GM18505 (cell line): ENCODE data around the gene PANK4.

Experiments used
- ATAC-seq: cut with Tn5 transposase; IDR thresholded peaks from one replicate; pipeline ENCODE4 v1.9.1; 2021; ENCODE audit not compliant: unreplicated experiment
- POLR2A ChIP-seq: IDR thresholded peaks from 4 replicates; pipeline ENCODE4 v1.6.1; 2011; ENCODE audit warnings: borderline replicate concordance; ENCODE audit not compliant: insufficient read depth, insufficient read length; ENCODE audit errors: extremely low read depth

The PANK4 gene

DNA sequence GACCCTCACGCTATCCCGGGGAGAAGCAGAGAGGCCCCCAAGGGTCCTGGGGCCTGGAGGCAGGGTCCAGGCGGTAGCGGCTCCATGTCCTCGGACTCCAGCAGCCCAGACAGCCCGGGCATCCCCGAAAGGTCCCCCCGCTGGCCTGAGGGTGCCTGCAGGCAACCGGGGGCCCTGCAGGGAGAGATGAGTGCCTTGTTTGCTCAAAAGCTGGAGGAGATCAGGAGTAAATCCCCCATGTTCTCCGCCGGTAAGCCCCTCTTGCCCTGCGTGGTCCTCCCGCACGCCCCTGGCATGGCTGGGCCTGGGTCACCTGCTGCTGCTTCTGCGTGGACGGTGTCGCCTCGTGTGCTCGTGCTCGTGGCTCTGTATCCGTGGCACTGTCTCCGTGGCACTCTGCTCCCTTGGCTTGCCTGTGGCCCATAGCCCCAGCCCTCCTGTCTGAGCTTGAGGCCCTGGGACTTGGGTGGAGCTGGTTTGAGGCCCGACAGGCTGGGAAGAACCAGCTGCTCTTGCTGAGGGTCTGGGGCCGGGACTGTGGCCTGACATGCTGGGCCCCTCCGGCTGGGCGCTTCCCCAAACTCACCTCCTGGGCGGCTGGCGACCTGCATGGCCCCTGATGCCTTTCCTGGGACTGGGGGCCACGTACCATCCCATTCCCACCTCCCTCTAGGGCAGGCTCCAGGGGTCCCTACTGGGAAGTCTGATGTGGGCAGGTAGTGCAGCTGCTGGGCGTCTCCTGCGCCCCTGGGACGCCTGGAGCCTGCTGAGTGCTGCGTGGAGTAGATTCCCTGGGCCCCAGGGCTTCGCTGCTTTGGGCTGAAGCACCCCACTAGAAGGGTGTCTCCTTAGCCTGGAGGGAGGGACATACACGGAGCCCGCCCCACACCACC is 23.5 kb downstream of the PANK4 start:
- ATAC-seq: no peak
- no peak for TF ChIP-seq POLR2A

DNA sequence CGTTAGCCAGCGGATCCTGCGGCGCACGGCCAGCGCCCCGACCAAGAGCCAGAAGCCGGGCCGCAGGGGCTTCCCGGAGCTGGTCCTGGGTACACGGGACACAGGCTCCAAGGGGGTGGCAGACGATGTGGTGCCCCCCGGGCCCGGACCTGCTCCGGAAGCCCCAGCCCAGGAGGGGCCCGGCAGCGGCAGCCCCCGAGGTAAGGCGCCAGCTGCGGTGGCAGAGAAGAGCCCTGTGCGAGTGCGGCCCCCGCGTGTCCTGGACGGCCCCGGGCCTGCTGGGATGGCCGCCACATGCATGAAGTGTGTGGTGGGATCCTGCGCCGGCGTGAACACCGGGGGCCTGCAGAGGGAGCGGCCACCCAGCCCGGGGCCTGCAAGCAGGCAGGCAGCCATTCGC is 24.2 kb downstream of the PANK4 start:
- TF ChIP-seq POLR2A: no peak
- no peak for ATAC-seq

DNA sequence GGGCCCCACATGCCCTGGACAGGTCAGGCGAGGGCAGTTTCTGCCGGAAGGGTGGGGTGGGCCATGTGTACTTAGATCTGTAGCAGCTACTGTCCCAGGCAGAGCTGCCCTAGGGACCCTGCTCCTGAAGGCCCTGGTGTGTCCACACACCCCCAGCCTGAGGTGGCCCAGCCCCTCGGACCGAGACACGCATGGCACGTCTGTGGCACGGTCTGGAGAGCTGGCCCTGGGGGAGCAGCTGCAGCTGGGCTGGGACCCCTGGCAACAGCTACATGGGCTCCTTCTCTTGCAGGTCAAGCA is 24.6 kb downstream of the PANK4 start:
- no peak for TF ChIP-seq POLR2A
- no peak for ATAC-seq

DNA sequence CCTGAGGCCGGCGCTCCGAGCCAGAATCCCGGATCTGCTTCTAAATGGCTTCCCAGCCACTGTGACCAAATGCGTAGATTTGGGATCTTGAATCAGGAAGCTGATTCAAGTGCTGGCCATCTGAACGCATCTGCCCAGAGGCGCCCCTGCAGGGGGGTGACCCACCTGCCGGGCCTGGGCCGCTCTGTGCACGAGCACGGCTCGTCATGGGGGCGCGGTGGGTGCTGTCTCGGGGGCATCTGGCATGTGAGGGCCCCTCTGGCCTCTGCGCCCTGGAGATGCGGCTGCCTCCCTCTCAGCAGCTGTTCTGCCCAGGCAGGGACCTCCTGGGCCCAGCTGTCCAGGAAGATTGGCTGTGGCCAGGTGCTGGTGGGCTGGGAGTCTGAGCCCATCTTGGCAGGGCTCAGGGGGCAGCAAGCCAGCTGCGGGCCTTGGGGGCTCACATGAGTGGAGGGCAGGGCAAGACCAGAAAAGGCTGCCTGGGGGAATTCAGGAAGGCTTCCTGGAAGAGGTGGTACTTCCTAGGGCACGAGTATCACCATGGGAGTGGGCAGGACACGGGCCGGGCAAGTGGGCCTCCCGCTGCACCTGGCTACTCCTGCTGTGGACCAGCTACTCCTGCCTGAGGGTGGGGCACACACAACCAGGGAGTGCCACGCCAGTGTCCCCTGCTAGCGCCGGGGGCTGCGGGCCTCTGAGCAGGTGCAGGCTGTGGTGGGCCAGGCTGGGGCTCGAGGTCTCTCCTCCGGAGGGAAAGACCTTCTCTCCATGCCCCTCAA is 25.2 kb downstream of the PANK4 start:
- no peak for ATAC-seq
- no peak for TF ChIP-seq POLR2A

DNA sequence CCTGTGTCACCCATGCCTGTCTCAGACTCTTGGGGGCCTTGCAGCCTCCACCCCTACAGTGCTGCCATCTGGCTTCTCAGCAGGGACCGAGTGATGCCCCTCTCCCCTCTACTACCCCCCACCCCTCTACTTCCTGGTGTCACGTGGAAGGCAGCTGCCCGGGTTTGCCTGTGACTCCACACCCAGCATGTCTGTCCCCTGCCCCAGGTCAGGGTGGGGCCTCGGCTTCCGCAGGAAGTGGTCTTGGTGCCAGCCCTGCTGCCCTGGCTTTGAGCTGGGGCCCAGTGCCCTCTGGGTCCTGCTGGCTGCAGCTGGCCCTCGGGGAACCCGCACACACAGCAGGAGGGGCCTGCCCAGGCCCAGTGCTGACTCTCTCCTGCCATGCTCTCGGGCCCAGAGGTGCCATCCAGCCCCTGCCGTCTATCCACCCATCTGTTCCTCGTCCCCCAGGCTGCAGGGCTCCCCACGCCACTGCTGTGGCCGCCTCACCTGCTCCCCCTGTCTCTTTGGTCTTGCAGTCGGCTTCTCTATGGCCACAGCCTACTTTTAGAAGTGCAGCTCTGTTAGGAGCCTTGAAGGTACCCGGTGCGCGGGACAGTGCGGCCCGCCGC is 26.3 kb downstream of the PANK4 start:
- ATAC-seq: no peak
- TF ChIP-seq POLR2A: no peak

DNA sequence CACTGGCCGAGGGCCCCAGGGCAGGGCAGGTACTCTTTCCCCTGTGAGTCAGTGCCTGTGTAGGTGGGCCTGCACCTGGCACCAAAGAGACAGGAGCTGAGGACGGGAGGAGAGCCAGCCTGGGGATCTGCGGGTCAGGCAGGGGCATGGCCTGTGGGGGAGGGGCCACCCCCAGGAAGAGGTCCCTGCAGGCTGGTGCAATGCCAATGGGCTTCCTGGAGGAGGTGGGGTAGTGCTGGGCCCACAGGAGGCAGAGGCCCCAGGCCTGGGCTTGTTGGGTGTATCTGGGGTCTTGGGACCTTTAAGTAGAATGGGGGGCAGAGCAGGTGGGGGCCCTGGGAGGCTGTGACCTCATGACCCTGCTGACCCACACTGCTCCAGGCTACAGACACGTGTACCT is 27.1 kb downstream of the PANK4 start:
- no peak for ATAC-seq
- no peak for TF ChIP-seq POLR2A

DNA sequence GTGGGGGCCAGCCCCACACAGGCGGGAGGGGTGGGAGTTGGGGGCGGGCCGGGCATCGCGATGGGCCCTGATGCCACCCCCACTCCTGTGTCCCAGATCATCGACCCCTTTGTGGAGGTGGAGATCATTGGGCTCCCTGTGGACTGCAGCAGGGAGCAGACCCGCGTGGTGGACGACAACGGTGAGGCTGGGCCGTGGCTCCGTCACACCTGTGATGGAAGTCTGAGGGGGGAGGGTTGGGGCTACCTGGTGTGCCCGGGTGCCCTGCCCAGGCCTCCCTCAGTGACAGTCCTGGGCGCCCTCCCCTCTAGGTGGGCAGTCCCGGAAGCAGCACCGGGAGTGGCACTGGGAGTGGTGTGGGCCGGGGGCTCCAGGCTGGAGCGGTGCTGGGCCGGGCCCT is 27.7 kb downstream of the PANK4 start:
- TF ChIP-seq POLR2A: no peak
- ATAC-seq: no peak

DNA sequence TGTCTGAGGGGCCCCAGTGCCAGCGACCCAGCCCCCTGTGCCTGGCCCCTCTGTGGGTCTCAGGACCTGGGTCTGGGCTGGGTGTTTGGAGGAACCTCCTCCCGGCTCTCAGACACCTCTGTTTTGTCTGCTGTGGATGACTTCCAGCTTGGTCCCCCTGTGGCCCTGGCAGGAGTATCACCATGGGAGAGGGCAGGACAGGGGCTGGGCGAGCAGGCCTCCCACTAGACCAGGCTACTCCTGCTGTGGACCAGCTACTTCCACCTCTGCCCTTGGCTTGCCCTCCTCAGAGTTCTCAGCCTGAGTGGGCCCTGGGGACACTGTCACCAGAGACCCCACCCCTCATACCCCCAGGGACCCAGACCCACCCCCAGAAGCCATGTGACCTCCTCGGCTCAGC is 28.5 kb downstream of the PANK4 start:
- ATAC-seq: no peak
- no peak for TF ChIP-seq POLR2A

DNA sequence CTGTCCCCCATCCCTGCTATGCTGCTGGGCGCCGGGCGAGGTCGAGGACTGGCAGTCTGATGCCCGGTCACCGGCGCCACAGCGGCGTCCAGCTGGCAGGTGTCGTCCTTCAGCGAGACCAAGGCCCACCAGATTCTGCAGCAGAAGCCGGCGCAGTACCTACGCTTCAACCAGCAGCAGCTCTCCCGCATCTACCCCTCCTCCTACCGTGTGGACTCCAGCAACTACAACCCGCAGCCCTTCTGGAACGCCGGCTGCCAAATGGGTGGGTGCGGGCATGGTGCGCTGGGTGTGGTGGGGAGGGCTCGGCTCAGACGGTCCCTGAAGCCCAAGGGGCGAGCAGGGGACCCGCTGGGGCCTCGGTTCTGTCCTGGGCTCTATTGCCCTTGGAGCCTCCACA is 29.6 kb downstream of the PANK4 start:
- no peak for ATAC-seq
- no peak for TF ChIP-seq POLR2A

DNA sequence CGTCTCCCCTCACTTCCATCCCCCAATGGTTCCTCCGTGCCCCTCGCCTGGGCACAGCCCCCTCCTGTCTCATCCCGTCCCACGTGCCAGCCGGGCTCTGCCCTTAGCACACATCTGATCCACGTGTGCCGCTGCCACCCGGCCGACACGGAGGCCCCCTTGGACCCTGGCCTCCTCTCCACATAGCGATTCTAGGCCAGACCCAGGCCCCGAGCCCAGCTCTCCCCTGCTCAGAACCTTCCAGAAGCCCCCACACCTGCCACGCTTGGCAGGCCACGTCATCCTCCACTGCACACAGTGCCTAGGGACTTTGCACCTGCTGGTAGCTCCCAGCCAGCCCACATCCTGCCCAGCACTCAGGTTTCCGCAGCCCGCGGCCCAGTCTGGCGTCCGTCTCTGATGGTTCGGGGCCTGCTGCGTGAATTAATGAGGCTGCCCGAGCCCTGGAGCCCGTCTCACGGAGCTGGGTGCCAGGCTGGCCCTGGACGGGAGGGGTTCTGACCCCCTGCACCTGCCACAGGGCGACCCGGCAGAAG is 30.2 kb downstream of the PANK4 start:
- TF ChIP-seq POLR2A: no peak
- ATAC-seq: no peak

DNA sequence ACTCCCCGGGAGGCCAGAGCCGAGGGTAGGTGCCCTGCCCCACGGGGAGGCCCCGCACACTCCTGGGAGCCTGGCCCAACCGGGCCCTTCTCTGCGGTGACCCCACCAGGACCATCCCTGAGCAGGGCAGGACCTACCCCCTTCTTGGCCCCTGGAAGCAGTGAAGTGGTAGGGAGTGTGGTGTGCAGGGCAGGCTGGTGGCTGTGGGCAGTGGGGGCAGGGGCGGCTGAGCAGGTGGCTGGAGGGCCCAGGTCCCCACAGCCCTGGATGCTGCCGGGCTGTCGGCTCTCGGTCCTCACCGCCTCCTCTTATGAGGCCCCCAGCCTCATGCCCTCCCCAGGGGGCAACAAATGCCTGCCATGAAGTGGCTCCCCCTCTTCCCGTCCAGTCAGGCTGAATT is 30.9 kb downstream of the PANK4 start:
- no peak for ATAC-seq
- TF ChIP-seq POLR2A: no peak

DNA sequence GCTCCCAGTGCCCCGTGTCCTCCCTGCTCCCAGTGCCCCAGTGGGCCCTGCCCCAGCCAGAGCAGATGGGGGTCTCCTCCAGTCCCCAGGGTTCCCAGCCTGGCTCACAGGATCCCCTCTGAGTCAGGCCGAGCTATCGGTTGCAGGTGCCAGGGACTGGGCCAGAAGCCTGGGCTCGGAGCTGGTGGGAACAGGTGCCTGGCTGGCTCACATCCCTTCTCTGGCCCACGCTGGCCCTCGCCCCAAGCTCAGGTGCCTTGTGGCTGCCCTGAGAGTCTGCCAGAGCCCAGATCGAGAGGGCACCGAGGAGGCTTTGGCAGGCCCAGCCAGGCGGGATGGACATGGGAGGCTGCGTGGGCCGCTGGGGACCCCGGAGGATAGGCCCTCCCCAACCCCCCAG is 31.4 kb downstream of the PANK4 start:
- no peak for ATAC-seq
- no peak for TF ChIP-seq POLR2A

DNA sequence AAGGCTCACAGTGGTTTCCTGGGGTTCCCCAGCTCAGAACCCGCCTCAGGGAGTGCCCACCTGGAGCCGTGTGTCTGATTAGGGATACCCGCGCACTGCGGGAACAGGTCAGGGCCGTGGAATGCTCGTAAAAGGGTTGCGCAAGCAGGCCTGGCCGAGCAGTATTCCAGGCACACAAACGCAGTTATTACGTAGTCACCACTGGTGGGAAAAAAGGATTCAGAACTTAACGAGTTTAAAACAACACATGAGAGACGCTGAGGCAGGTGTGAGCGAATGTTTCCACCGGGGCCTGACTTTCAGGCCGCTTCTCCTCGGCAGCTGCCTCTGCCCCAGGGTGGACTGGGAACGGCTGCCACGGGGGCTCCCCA is 32.1 kb downstream of the PANK4 start:
- no peak for ATAC-seq
- TF ChIP-seq POLR2A: no peak

DNA sequence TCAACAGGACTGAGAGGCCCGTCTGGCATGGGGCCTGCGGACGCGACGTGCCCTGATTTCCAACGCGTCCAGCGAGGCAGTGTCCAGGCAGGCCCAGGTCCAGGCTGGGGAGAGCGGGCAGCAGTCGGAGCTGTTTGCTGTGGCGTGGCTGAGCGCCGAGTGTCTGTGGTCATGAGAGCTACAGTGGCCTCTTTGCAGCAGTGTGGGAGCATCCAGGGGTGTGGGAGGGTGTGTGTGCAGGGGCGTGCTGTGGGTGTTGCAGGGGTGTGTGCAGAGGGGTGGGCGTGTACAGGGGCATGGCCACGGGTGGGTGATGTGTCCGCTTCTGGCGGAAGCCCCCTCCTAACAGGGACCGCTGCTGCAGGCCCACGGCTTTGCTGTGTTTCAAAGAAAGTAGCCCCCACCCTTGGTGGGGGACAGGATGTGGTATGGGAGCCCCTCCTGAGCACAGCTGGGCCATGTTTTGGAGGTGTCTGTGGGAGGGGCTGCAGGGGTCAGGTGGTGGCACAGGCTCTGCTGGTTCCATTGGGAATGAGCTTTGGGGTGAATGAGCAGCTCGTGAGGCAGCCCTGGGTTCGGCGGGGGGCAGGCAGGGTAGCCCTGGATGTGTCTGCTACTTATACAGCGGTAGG is 32.6 kb downstream of the PANK4 start:
- TF ChIP-seq POLR2A: no peak
- ATAC-seq: no peak

DNA sequence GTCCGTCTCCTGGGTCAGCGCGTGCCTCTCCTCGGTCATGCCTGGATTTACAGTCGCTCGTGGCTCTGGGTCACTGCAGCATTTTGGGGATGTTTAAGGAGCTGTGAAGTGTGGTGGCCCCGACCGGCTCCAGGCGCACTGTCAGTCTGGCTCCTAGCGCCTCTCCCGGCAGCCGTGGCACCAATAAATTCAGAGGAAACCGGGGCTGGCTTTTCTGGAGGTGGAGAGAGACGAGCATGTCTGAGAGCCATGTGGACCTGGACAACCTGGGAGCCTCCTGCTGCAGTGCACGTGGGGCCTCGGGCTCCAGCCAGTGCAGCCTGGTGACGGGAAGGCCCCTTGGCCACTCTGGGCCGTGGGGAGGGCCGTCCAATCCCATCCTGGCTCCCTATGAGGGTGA is 33.2 kb downstream of the PANK4 start:
- no peak for ATAC-seq
- TF ChIP-seq POLR2A: no peak
